OCI-LY3 (cell line): ENCODE results near the gene PRDM16.

ENCODE experiments used
- H2AFZ ChIP-seq: fragments of 200-600, 300-600 bp; shearing (Covaris generic); 2 replicates; pipeline ENCODE4 v1.6.0; 2014; ENCODE audit warnings: antibody characterized with exemption, low read depth, low read length
- H3K27ac ChIP-seq: fragments of 200-600, 300-600 bp; sonication (generic); 2 replicates; pipeline ENCODE4 v1.5.1; 2014; ENCODE audit warnings: mild to moderate bottlenecking, low read length, moderate library complexity, mixed read lengths
- H3K27me3 ChIP-seq: fragments of 200-600, 300-600 bp; sonication (generic); 2 replicates; pipeline ENCODE4 v1.6.1; 2014; ENCODE audit warnings: low read depth, low read length, mixed read lengths
- H3K36me3 ChIP-seq: fragments of 200-600, 300-600 bp; sonication (generic); replicated peaks from 2 replicates; pipeline ENCODE3; 2014; ENCODE audit warnings: low read depth, low read length, mixed read lengths
- H3K4me1 ChIP-seq: fragments of 300-600, 200-600 bp; sonication (generic); 2 replicates; pipeline ENCODE4 v1.6.1; 2014; ENCODE audit warnings: low read length, mixed read lengths
- H3K4me2 ChIP-seq: fragments of 200-600, 300-600 bp; sonication (generic); 2 replicates; pipeline ENCODE4 v1.6.1; 2014; ENCODE audit warnings: low read length, mixed read lengths
- H3K4me3 ChIP-seq: fragments of 300-600, 200-600 bp; sonication (generic); 2 replicates; pipeline ENCODE4 v1.5.1; 2014; ENCODE audit warnings: antibody characterized with exemption, mild to moderate bottlenecking, low read length, moderate library complexity
- H3K79me2 ChIP-seq: fragments of 300-600, 200-600 bp; shearing (Covaris generic); 2 replicates; pipeline ENCODE4 v1.6.1; 2014; ENCODE audit warnings: mild to moderate bottlenecking, low read length, mixed read lengths
- H3K9ac ChIP-seq: fragments of 300-600, 200-600 bp; shearing (Covaris generic); 2 replicates; pipeline ENCODE4 v1.6.0; 2014; ENCODE audit warnings: mild to moderate bottlenecking, low read length, moderate library complexity
- H3K9me3 ChIP-seq: fragments of 200-600, 300-600 bp; shearing (Covaris generic); 2 replicates; pipeline ENCODE4 v1.6.1; 2014; ENCODE audit warnings: low read length, mixed read lengths; ENCODE audit not compliant: insufficient read depth
- H4K20me1 ChIP-seq: fragments of 200-600, 300-600 bp; sonication (generic); 2 replicates; pipeline ENCODE4 v1.6.1; 2016; ENCODE audit warnings: low read length, mixed read lengths; ENCODE audit not compliant: insufficient read depth
- EZH2phosphoT487 ChIP-seq: fragments of 200-600 bp; shearing (Covaris generic); IDR thresholded peaks from 2 replicates; pipeline ENCODE4 v1.6.1; 2018; ENCODE audit warnings: antibody characterized with exemption, mixed run types, low read depth
- TF ChIP-seq, protein P1 (sequence below): fragments of 200-600, 300-600 bp; sonication (generic); IDR thresholded peaks from 2 replicates; pipeline ENCODE4 v1.5.1; 2014; ENCODE audit warnings: antibody characterized with exemption, low read length, low read depth

Gene PRDM16

DNA sequence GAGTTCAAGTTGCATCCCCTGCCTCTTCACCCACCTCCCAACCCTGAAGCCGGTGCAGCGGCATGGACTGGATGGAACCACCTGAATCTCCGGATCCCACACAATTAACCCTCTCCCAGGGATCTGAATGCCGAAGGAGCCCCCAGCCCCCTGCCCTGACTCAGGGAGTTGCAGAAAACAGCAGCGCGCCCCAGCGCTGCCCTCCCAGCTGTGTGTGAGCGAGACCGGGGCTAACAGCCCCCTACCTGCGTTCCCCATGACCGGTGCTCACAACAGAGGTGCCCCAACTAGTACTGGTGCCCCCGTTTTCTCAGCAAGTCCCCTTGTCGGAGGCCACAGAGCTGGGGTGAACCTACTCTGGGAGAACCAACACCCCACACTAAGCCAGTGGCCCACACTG, 136.8 kb downstream of the PRDM16 start:
- Histone ChIP-seq H3K9me3 (no peaks in the 10 kb centered on the region), H3K4me3 (no peak overlapping the region), H3K4me1 (no peaks in the 10 kb centered on the region)

DNA sequence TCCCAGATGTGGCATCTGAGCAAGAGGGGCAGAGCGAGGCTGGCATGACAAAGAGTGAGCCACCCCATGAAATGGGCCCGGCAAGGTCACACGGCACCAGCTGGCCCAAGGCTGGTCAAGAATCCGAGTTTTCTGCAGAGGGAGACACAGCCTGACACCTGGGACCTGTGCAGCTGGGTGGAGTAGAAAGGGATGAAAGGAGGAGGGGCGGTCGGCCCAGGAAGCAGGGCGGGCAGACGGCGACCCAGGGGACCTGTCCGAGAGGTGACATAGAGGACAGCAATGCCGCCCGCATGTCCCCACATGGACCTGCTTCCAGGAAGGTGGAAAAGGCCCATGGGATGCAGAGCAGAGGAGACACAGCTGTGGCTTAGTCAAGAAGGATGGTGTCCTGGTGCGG, 137.7 kb downstream of the PRDM16 start:
- no peaks in the 10 kb centered on the region for H4K20me1 ChIP-seq
- H3K4me2 ChIP-seq = no peak overlapping the region
- H3K36me3 ChIP-seq = no peaks in the 10 kb centered on the region
- no peaks in the 10 kb centered on the region for H3K27me3 ChIP-seq
- no peak overlapping the region for H3K9ac ChIP-seq
- H3K4me1 ChIP-seq = no peaks in the 10 kb centered on the region
- no peak overlapping the region for H2AFZ ChIP-seq
- TF ChIP-seq EZH2phosphoT487 = no peak
- TF ChIP-seq, protein P1, sequence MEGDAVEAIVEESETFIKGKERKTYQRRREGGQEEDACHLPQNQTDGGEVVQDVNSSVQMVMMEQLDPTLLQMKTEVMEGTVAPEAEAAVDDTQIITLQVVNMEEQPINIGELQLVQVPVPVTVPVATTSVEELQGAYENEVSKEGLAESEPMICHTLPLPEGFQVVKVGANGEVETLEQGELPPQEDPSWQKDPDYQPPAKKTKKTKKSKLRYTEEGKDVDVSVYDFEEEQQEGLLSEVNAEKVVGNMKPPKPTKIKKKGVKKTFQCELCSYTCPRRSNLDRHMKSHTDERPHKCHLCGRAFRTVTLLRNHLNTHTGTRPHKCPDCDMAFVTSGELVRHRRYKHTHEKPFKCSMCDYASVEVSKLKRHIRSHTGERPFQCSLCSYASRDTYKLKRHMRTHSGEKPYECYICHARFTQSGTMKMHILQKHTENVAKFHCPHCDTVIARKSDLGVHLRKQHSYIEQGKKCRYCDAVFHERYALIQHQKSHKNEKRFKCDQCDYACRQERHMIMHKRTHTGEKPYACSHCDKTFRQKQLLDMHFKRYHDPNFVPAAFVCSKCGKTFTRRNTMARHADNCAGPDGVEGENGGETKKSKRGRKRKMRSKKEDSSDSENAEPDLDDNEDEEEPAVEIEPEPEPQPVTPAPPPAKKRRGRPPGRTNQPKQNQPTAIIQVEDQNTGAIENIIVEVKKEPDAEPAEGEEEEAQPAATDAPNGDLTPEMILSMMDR = no peak
- no peaks in the 10 kb centered on the region for H3K79me2 ChIP-seq
- no peaks in the 10 kb centered on the region for H3K9me3 ChIP-seq
- H3K27ac ChIP-seq = no peak overlapping the region
- H3K4me3 ChIP-seq = no peak overlapping the region

More for the DNA sequence above, 136.8 kb downstream of the PRDM16 start:
- no peak overlapping the region for H3K4me2 ChIP-seq
- H3K79me2 ChIP-seq = no peaks in the 10 kb centered on the region
- TF ChIP-seq, protein P1 = no peak
- TF ChIP-seq EZH2phosphoT487 = no peak
- H3K27ac ChIP-seq = no peak overlapping the region
- no peaks in the 10 kb centered on the region for H3K36me3 ChIP-seq
- H3K27me3 ChIP-seq = no peaks in the 10 kb centered on the region
- H3K9ac ChIP-seq = no peak overlapping the region
- no peak overlapping the region for H2AFZ ChIP-seq
- no peaks in the 10 kb centered on the region for H4K20me1 ChIP-seq

DNA sequence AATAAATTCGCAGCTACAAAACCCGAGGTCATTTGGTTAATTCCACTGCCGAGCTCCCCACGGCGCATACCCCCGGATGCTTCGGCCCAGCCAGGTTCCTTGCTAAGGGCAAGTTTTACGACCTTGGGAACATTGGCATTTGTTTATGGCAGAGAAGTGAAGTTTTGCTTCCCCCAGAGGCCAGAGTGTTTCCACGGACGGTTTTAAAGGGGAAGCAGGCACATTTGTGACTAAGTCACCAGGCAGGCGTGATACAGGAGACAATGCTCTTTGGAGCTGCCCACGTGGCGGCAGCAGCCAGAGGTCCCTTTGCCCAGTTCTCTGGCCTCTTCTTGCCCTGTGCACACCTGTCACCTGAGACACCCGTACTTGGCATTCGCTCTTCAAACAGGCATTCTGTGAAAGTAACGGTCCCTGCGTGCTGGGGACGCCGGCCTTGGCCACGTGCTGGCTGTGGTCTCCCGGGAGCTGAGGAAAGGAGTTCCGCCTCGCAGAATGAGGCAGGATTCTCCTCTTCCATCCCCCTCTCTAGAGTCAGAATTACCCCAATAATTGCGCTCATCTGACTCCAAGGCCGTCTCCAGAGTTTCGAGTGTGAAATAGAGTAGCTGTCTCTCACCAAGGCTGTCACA, 138.3 kb downstream of the PRDM16 start:
- no peak for TF ChIP-seq EZH2phosphoT487
- TF ChIP-seq, protein P1 = no peak
- no peak overlapping the region for H3K4me2 ChIP-seq
- no peaks in the 10 kb centered on the region for H3K27me3 ChIP-seq
- no peak overlapping the region for H3K27ac ChIP-seq
- no peaks in the 10 kb centered on the region for H3K9me3 ChIP-seq
- H3K4me1 ChIP-seq = no peaks in the 10 kb centered on the region
- H3K4me3 ChIP-seq = no peak overlapping the region
- H3K79me2 ChIP-seq = no peaks in the 10 kb centered on the region
- no peak overlapping the region for H3K9ac ChIP-seq
- no peak overlapping the region for H2AFZ ChIP-seq
- no peaks in the 10 kb centered on the region for H4K20me1 ChIP-seq
- H3K36me3 ChIP-seq = no peaks in the 10 kb centered on the region

DNA sequence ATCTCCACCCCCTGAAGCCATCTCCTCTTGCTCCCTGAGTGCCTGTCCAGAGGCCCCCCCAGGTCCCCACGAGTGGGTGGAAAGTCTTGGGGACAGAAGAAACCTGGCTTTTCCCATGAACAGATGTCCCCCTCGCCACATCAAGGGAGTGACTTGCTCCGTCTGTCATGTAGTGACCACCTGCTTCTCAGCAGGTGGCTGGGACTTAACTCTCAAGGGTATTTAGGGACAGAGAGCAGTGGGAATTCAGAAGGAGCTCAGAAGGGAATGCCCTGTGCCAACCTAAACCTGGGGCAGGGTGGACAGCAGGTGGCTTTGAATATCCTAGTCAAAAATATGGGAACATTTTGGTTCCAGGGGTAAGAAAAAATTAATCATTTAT, 139.8 kb downstream of the PRDM16 start:
- Histone ChIP-seq H3K27me3 (no peaks in the 10 kb centered on the region), H3K36me3 (no peaks in the 10 kb centered on the region), H4K20me1 (no peaks in the 10 kb centered on the region), H2AFZ (no peak overlapping the region), H3K27ac (no peak overlapping the region), H3K9me3 (no peaks in the 10 kb centered on the region), H3K9ac (no peak overlapping the region), H3K4me3 (no peak overlapping the region), H3K79me2 (no peaks in the 10 kb centered on the region), H3K4me2 (no peak overlapping the region), H3K4me1 (no peaks in the 10 kb centered on the region)
- TF ChIP-seq EZH2phosphoT487 = no peak
- TF ChIP-seq, protein P1 = no peak
